OCI-LY7 (cell line): Measurements from ENCODE around the gene P3H2. TPM values are rescaled to one million over a fixed set of nuclear protein-coding genes. Genes with fewer than 3 reads are reported as not detected.

Source experiments
- BruUV-seq: library from RNA; stranded (reverse); fragments of 400-500 nt; replicated peaks from 2 replicates; lab custom pipeline; 2021; lab: Mats Ljungman, UMichigan
- CTCF ChIA-PET: fragments of 300-600 bp; sonication (Branson Sonifier 250); formaldehyde crosslinking; loops from one replicate; lab custom pipeline; 2022; ENCODE audit warnings: antibody characterized with exemption; ENCODE audit not compliant: unreplicated experiment; lab: Charles Lee
- POLR2A ChIA-PET: fragments of 300-600 bp; sonication (Branson Sonifier 250); formaldehyde crosslinking; loops from one replicate; lab custom pipeline; 2022; ENCODE audit warnings: antibody characterized with exemption; lab: Charles Lee
- DNase-seq: peaks from one replicate; pipeline ENCODE4 v3.0.0-alpha.2; 2015; ENCODE audit warnings: low spot score
- H2AFZ ChIP-seq: fragments of 200-600 bp; sonication (generic), shearing (Covaris generic); 2 replicates; pipeline ENCODE4 v1.6.1; 2014; ENCODE audit warnings: mild to moderate bottlenecking, antibody characterized with exemption, low read length, moderate library complexity
- H3K27ac ChIP-seq: fragments of 200-600 bp; sonication (generic); 2 replicates; pipeline ENCODE4 v1.5.1; 2014; ENCODE audit warnings: mixed run types, low read depth, mild to moderate bottlenecking, moderate library complexity, low read length, inconsistent platforms; ENCODE audit not compliant: poor library complexity, severe bottlenecking
- H3K36me3 ChIP-seq: fragments of 200-600 bp; sonication (generic); 2 replicates; pipeline ENCODE4 v1.6.1; 2014; ENCODE audit warnings: mild to moderate bottlenecking, antibody characterized with exemption, low read length, moderate library complexity, mixed read lengths; ENCODE audit not compliant: insufficient read depth
- H3K4me1 ChIP-seq: fragments of 200-600 bp; sonication (generic); 2 replicates; pipeline ENCODE4 v1.5.1; 2014; ENCODE audit warnings: mild to moderate bottlenecking, low read length; ENCODE audit not compliant: insufficient read depth, poor library complexity, severe bottlenecking
- H3K4me2 ChIP-seq: fragments of 200-600 bp; sonication (generic); 2 replicates; pipeline ENCODE4 v1.6.1; 2014; ENCODE audit warnings: mild to moderate bottlenecking, low read length
- H3K4me3 ChIP-seq: fragments of 200-600 bp; sonication (generic); 2 replicates; pipeline ENCODE4 v1.5.1; 2014; ENCODE audit warnings: mild to moderate bottlenecking, low read depth, low read length; ENCODE audit not compliant: poor library complexity, severe bottlenecking
- H3K79me2 ChIP-seq: fragments of 200-600 bp; sonication (generic); 2 replicates; pipeline ENCODE4 v1.6.1; 2016; ENCODE audit warnings: low read depth, mild to moderate bottlenecking, low read length, moderate library complexity, mixed read lengths; ENCODE audit not compliant: insufficient read depth
- H3K9me2 ChIP-seq: fragments of 200-600 bp; sonication (generic); 2 replicates; pipeline ENCODE4 v1.6.1; 2016; ENCODE audit warnings: mild to moderate bottlenecking, low read length, mixed read lengths; ENCODE audit not compliant: insufficient read depth
- H3K9me3 ChIP-seq: fragments of 200-600 bp; sonication (generic); 2 replicates; pipeline ENCODE4 v1.6.1; 2014; ENCODE audit warnings: mild to moderate bottlenecking, mixed run types, low read length, mixed read lengths
- H4K20me1 ChIP-seq: fragments of 200-600 bp; sonication (generic); 2 replicates; pipeline ENCODE4 v1.6.1; 2014; ENCODE audit warnings: mild to moderate bottlenecking, antibody characterized with exemption, low read length, moderate library complexity, mixed read lengths; ENCODE audit not compliant: insufficient read depth
- CTCF ChIP-seq: fragments of 200-600 bp; sonication (generic); conservative IDR thresholded peaks from 2 replicates; pipeline ENCODE4 v1.5.1; 2014; ENCODE audit warnings: mild to moderate bottlenecking, antibody characterized with exemption, low read length, moderate library complexity, mixed read lengths
- EZH2phosphoT487 ChIP-seq: fragments of 200-600 bp; sonication (generic); IDR thresholded peaks from 2 replicates; pipeline ENCODE4 v1.6.1; 2018; ENCODE audit warnings: low read depth, borderline replicate concordance, mild to moderate bottlenecking, mixed run types, antibody characterized with exemption, low read length, moderate library complexity, mixed read lengths
- intact Hi-C: fragments of 100-400 bp; cut with micrococcal nuclease; formaldehyde crosslinking; loops from one replicate; pipeline ENCODE4 v1.10.0; 2022; ENCODE audit not compliant: unreplicated experiment
- total RNA-seq, 2 experiments: library from RNA; depleted of rRNA in 1 of 2; stranded (reverse); fragments of >200 nt in 1 of 2; shearing (Covaris generic) in 1 of 2; gene quantifications; 2 replicates each; pipeline ENCODE4 v1.2.3, GENCODE V29; 2014 to 2022

The P3H2 gene
- total RNA-seq, 2 experiments from 2014 or later, result not detected

GRCh38 chr3:190012314-190012782, 108.3 kb downstream of the P3H2 start:
- ChIA-PET CTCF (interaction anchor here (0.6 kb wide), 1 partner anchor 1367 kb away, joined by 3 read pairs; no protein-coding TSS in a partner anchor), POLR2A (interaction anchor here (0.6 kb wide), 1 partner anchor 89 kb away, joined by 3 read pairs; no protein-coding TSS in a partner anchor)
- DNase-seq, result no peak

GRCh38 chr3:190010486-190010885, 110.2 kb downstream of the P3H2 start:
- TF ChIP-seq CTCF (no peak), EZH2phosphoT487 (no peak)
- H3K9me2 ChIP-seq, result no peaks in the 10 kb centered on the region
- ChIA-PET POLR2A (interaction anchor here (0.7 kb wide), 1 partner anchor 51 kb away, joined by 4 read pairs; no protein-coding TSS in a partner anchor), CTCF (no interaction called here)
- no peaks in the 10 kb centered on the region for H3K36me3 ChIP-seq
- H3K9me3 ChIP-seq, result no peaks in the 10 kb centered on the region
- no peaks in the 10 kb centered on the region for H3K4me1 ChIP-seq
- H2AFZ ChIP-seq, result no peak overlapping the region
- H3K79me2 ChIP-seq, result no peaks in the 10 kb centered on the region
- H3K4me2 ChIP-seq, result no peak overlapping the region
- no peak for DNase-seq
- H4K20me1 ChIP-seq, result no peaks in the 10 kb centered on the region
- intact Hi-C loops, result no loop called here
- no TSS peak for BruUV-seq
- no peak overlapping the region for H3K27ac ChIP-seq
- H3K4me3 ChIP-seq, result no peak overlapping the region

More at GRCh38 chr3:190012314-190012782, 108.3 kb downstream of the P3H2 start:
- no peaks in the 10 kb centered on the region for H3K36me3 ChIP-seq
- H3K79me2 ChIP-seq, result no peaks in the 10 kb centered on the region
- no peaks in the 10 kb centered on the region for H3K9me2 ChIP-seq
- intact Hi-C loops, result no loop called here
- H3K4me2 ChIP-seq, result no peak overlapping the region
- no peak overlapping the region for H3K4me3 ChIP-seq
- H3K9me3 ChIP-seq, result no peaks in the 10 kb centered on the region
- H3K4me1 ChIP-seq, result no peaks in the 10 kb centered on the region
- no peak for TF ChIP-seq CTCF
- TF ChIP-seq EZH2phosphoT487, result no peak
- H3K27ac ChIP-seq, result no peak overlapping the region
- H4K20me1 ChIP-seq, result no peaks in the 10 kb centered on the region
- no peak overlapping the region for H2AFZ ChIP-seq
- BruUV-seq, result no TSS peak

GRCh38 chr3:190009614-190010013, 111.1 kb downstream of the P3H2 start:
- no peak for DNase-seq
- Histone ChIP-seq H4K20me1 (no peaks in the 10 kb centered on the region), H3K79me2 (no peaks in the 10 kb centered on the region), H3K4me1 (no peaks in the 10 kb centered on the region), H3K9me2 (no peaks in the 10 kb centered on the region), H2AFZ (no peak overlapping the region), H3K9me3 (no peaks in the 10 kb centered on the region), H3K36me3 (no peaks in the 10 kb centered on the region), H3K4me2 (no peak overlapping the region), H3K4me3 (no peak overlapping the region), H3K27ac (no peak overlapping the region)
- TF ChIP-seq CTCF (no peak), EZH2phosphoT487 (no peak)
- ChIA-PET POLR2A (interaction anchor here (0.8 kb wide), 1 partner anchor 11 kb away, joined by 3 read pairs; no protein-coding TSS in a partner anchor), CTCF (no interaction called here)
- BruUV-seq, result no TSS peak
- intact Hi-C loops, result no loop called here
